Endothelial cell of umbilical vein (primary cell): ENCODE measurements around the gene CLRN3. TPM values are rescaled to one million over a fixed set of nuclear protein-coding genes. Genes with fewer than 3 reads are reported as not detected.

Experiments
- BruUV-seq: library from RNA; stranded (reverse); fragments of 400-500 nt; replicated peaks from 2 replicates; lab custom pipeline; 2021; lab: Mats Ljungman, UMichigan
- CTCF ChIA-PET: fragments of 300-600, 350-600 bp; sonication (Branson Sonifier 250); formaldehyde crosslinking; loops from one replicate; lab custom pipeline; 2021; ENCODE audit warnings: antibody characterized with exemption, inconsistent platforms; lab: Charles Lee
- POLR2A ChIA-PET: fragments of 300-600, 350-600 bp; sonication (Branson Sonifier 250); formaldehyde crosslinking; loops from one replicate; lab custom pipeline; 2021; ENCODE audit warnings: antibody characterized with exemption, inconsistent platforms; lab: Charles Lee
- DNase-seq: peaks from one replicate; pipeline ENCODE4 v3.0.0-alpha.2; 2011; ENCODE audit warnings: low read depth, low spot score
- FAIRE-seq: peaks from 2 replicates; lab custom pipeline; 2011; peaks lifted over from hg19 to GRCh38; lab: Jason Lieb, UNC
- H2AFZ ChIP-seq: 2 replicates; pipeline ENCODE4 v1.6.0; 2012; ENCODE audit warnings: low read depth, low read length, control low read depth, inconsistent platforms
- H3K27ac ChIP-seq: 2 replicates; pipeline ENCODE4 v1.5.1; 2011; ENCODE audit warnings: low read depth, mild to moderate bottlenecking, control low read depth, low read length, moderate library complexity; ENCODE audit not compliant: insufficient read depth
- H3K27me3 ChIP-seq, 2 experiments: 2 replicates each; pipeline versions ENCODE4 v1.6.0 to v1.6.1; 2011; ENCODE audit warnings: low read length in 2 of 2, mixed read lengths in 1 of 2; ENCODE audit not compliant: control insufficient read depth in 2 of 2, insufficient read depth in 2 of 2
- H3K36me3 ChIP-seq, 2 experiments: 2 replicates in 1 of 2; 3 replicates in 1 of 2; pipeline ENCODE4 v1.5.1; 2011; ENCODE audit warnings: low read length in 2 of 2, mild to moderate bottlenecking in 1 of 2, moderate library complexity in 1 of 2; ENCODE audit not compliant: control insufficient read depth in 2 of 2, insufficient read depth in 2 of 2; ENCODE audit errors: extremely low read depth in 1 of 2
- H3K4me1 ChIP-seq: 3 replicates; pipeline ENCODE4 v1.5.1; 2011; ENCODE audit warnings: mild to moderate bottlenecking, low read length; ENCODE audit not compliant: control insufficient read depth, insufficient read depth; ENCODE audit errors: extremely low read depth
- H3K4me2 ChIP-seq: 2 replicates; pipeline ENCODE4 v1.6.1; 2011; ENCODE audit warnings: low read length, control low read depth, mixed read lengths; ENCODE audit not compliant: insufficient read depth
- H3K4me3 ChIP-seq, 3 experiments: fragments of 200-600 bp in 1 of 3; sonication (generic), shearing (Covaris generic) in 1 of 3; replicated peaks in 1 of 3; 2 replicates each; pipeline ENCODE4 v1.5.1; 2011 to 2016; ENCODE audit warnings: control low read depth in 3 of 3, low read length in 3 of 3, mild to moderate bottlenecking in 2 of 3, inconsistent platforms in 1 of 3, low read depth in 1 of 3, moderate library complexity in 1 of 3; ENCODE audit not compliant: insufficient read depth in 1 of 3
- H3K79me2 ChIP-seq: 2 replicates; pipeline ENCODE4 v1.6.0; 2012; ENCODE audit warnings: low read length, inconsistent platforms; ENCODE audit not compliant: control insufficient read depth, insufficient read depth
- H3K9ac ChIP-seq: replicated peaks from 2 replicates; pipeline ENCODE3; 2011; ENCODE audit warnings: low read length, control low read depth; ENCODE audit not compliant: insufficient read depth; ENCODE audit errors: extremely low read depth
- H3K9me1 ChIP-seq: replicated peaks from 3 replicates; pipeline ENCODE4 v1.6.0; 2011; ENCODE audit warnings: mild to moderate bottlenecking, low read length; ENCODE audit not compliant: control insufficient read depth, insufficient read depth; ENCODE audit errors: extremely low read depth
- H3K9me3 ChIP-seq: replicated peaks from 2 replicates; pipeline ENCODE4 v1.5.1; 2012; ENCODE audit warnings: low read length, inconsistent platforms; ENCODE audit not compliant: control insufficient read depth, insufficient read depth
- H4K20me1 ChIP-seq: replicated peaks from 2 replicates; pipeline ENCODE3; 2011; ENCODE audit warnings: mild to moderate bottlenecking, low read length; ENCODE audit not compliant: control insufficient read depth, insufficient read depth; ENCODE audit errors: extremely low read depth
- EZH2 ChIP-seq: IDR thresholded peaks from 2 replicates; pipeline ENCODE4 v1.6.1; 2012; ENCODE audit warnings: borderline replicate concordance, low read depth, mild to moderate bottlenecking, moderate library complexity, low read length, inconsistent platforms; ENCODE audit not compliant: severe bottlenecking
- FOS ChIP-seq: IDR thresholded peaks from 2 replicates; pipeline ENCODE4 v1.6.1; 2011; ENCODE audit warnings: mild to moderate bottlenecking, low read length, moderate library complexity, borderline replicate concordance; ENCODE audit not compliant: insufficient read depth
- GATA2 ChIP-seq: IDR thresholded peaks from 2 replicates; pipeline ENCODE4 v1.7.0; 2011; ENCODE audit warnings: low read depth, mild to moderate bottlenecking, moderate library complexity, mixed read lengths, low read length; ENCODE audit not compliant: insufficient read length, insufficient read depth
- JUN ChIP-seq: IDR thresholded peaks from 2 replicates; pipeline ENCODE4 v1.6.1; 2011; ENCODE audit warnings: borderline replicate concordance, low read depth; ENCODE audit not compliant: insufficient read length, insufficient read depth
- MYC ChIP-seq: IDR thresholded peaks from one replicate; pipeline ENCODE4 v1.6.1; 2011; ENCODE audit warnings: mild to moderate bottlenecking, low read depth, low read length
- POLR2A ChIP-seq: IDR thresholded peaks from 2 replicates; pipeline ENCODE4 v1.6.1; 2012; ENCODE audit warnings: low read depth, mild to moderate bottlenecking, control low read depth, low read length
- POLR2AphosphoS5 ChIP-seq: IDR thresholded peaks from 2 replicates; pipeline ENCODE4 v1.6.1; 2012; ENCODE audit warnings: low read depth, mild to moderate bottlenecking, control low read depth, low read length, moderate library complexity; ENCODE audit not compliant: insufficient read depth
- dilution Hi-C: fragments of 300-500 bp; cut with MboI; formaldehyde crosslinking; loops from one replicate; pipeline ENCODE4 v1.15.0; 2019; ENCODE audit warnings: low sequenced_read_pairs; ENCODE audit not compliant: extremely low pct_ligation_motif_present
- intact Hi-C: fragments of 100-400 bp; cut with micrococcal nuclease; formaldehyde crosslinking; loops from one replicate; pipeline ENCODE4 v1.10.0; 2022
- polyA plus RNA-seq, 4 experiments: library from polyadenylated mRNA; depleted of rRNA in 3 of 4; stranded (reverse) in 3 of 4; unstranded in 1 of 4; fragments of >200 nt; gene quantifications; 2 replicates each; pipeline versions ENCODE4 v1.2.1 to v1.2.3, GENCODE V29; 2011 to 2012; ENCODE audit warnings: missing spikeins in 1 of 4
- total RNA-seq: library from RNA; stranded (reverse); gene quantifications from 2 replicates; pipeline ENCODE4 v1.2.3, GENCODE V29; 2021
- TF ChIP-seq, protein P1 (sequence below): IDR thresholded peaks from 2 replicates; pipeline ENCODE4 v1.6.1; 2011; ENCODE audit not compliant: insufficient read depth, insufficient read length
- TF ChIP-seq, protein P2 (sequence below), 2 donors: IDR thresholded peaks; 1 replicate in 1 of 2; 2 replicates in 1 of 2; pipeline ENCODE4 v1.5.1; 2011; ENCODE audit warnings: low read length in 2 of 2, mild to moderate bottlenecking in 2 of 2, moderate library complexity in 2 of 2, control low read depth in 1 of 2, inconsistent platforms in 1 of 2, low read depth in 1 of 2; ENCODE audit not compliant: insufficient read depth in 1 of 2; ENCODE audit errors: extremely low read depth in 1 of 2

The CLRN3 gene
- total and polyA plus RNA-seq, 2 donors (not counting 3 experiments of a cell fraction or from before 2014, with no cell fraction given): 0.07 TPM; not detected in 1

DNA sequence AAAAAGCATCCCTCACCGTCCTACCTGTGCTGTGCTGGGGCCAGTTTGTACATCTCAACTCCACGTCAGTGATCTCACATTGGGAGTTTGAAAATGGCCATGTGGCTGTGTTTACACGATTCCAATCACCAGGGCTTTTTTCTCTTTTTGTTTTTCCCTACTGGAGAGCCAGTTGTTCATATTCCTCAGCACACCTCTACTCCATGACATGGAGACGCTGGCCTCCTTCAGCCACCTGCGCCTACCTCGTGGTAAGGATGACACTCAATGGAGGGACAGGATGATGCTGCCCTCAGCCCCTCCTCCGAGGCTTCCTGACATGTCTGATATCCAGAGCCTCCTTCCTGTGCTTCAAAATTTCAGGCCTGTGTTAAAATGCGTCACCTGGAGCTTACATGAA is 10.3 kb downstream of the CLRN3 start:
- Histone ChIP-seq H3K4me1 (peaks cover 3% of the 10 kb centered on the region), H3K36me3 (no peaks in the 10 kb centered on the region), H3K79me2 (no peaks in the 10 kb centered on the region), H4K20me1 (no peaks in the 10 kb centered on the region), H3K4me3 (no peak overlapping the region), H3K9me1 (no peaks in the 10 kb centered on the region), H3K4me2 (no peak overlapping the region), H3K9ac (no peak overlapping the region), H2AFZ (no peak overlapping the region), H3K9me3 (no peaks in the 10 kb centered on the region), H3K27me3 (no peaks in the 10 kb centered on the region), H3K27ac (no peak overlapping the region)
- TF ChIP-seq, protein P1, sequence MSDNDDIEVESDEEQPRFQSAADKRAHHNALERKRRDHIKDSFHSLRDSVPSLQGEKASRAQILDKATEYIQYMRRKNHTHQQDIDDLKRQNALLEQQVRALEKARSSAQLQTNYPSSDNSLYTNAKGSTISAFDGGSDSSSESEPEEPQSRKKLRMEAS: no peak
- TF ChIP-seq FOS (no peak), MYC (no peak), POLR2AphosphoS5 (no peak), JUN (no peak), GATA2 (no peak), POLR2A (no peak), EZH2 (no peak)
- TF ChIP-seq, protein P2, sequence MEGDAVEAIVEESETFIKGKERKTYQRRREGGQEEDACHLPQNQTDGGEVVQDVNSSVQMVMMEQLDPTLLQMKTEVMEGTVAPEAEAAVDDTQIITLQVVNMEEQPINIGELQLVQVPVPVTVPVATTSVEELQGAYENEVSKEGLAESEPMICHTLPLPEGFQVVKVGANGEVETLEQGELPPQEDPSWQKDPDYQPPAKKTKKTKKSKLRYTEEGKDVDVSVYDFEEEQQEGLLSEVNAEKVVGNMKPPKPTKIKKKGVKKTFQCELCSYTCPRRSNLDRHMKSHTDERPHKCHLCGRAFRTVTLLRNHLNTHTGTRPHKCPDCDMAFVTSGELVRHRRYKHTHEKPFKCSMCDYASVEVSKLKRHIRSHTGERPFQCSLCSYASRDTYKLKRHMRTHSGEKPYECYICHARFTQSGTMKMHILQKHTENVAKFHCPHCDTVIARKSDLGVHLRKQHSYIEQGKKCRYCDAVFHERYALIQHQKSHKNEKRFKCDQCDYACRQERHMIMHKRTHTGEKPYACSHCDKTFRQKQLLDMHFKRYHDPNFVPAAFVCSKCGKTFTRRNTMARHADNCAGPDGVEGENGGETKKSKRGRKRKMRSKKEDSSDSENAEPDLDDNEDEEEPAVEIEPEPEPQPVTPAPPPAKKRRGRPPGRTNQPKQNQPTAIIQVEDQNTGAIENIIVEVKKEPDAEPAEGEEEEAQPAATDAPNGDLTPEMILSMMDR (IDR thresholded peaks at IDR 0.05; ENCODE audit: extremely low read depth in 1 of 2, insufficient read depth in 1 of 2, low read depth in 1 of 2, low read length in 2 of 2): no peak
- dilution Hi-C loops: no loop called here
- FAIRE-seq (no peak), DNase-seq (no peak)
- POLR2A ChIA-PET: no interaction called here
- BruUV-seq: no TSS peak
- intact Hi-C loops: no loop called here
- CTCF ChIA-PET: no interaction called here
